HG02840 (cell line): ENCODE results near the gene MS4A4A.
"Not testable (repeated sequence)": the region's sequence is repeated elsewhere in the genome, so short reads cannot be mapped to it uniquely, and the experiment has no call there.

ENCODE experiments used
- ATAC-seq: cut with Tn5 transposase; IDR thresholded peaks from one replicate; pipeline ENCODE4 v1.9.1; 2021; ENCODE audit warnings: mild to moderate bottlenecking, moderate library complexity, moderate number of reproducible peaks; ENCODE audit not compliant: unreplicated experiment, low FRiP score

Gene MS4A4A

DNA sequence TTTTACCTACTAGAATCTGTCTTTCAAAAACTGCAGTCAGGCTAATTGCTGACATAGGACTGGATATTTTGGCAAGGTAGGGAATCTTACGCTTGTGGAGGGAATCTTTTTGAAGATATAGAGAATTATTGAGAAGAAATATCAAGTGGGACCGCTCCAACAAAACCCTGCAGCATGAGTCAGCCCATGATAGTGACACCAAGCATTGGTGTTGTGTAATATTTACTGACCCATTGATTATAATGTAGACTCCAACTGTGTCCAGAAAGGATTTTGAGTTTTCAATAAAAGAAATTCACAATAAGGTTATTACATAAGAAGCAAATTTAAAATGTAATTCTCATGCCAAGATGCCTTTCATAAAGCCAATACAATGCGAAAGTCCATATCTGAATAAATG is 20.7 kb downstream of the MS4A4A start:
- ATAC-seq: no peak

DNA sequence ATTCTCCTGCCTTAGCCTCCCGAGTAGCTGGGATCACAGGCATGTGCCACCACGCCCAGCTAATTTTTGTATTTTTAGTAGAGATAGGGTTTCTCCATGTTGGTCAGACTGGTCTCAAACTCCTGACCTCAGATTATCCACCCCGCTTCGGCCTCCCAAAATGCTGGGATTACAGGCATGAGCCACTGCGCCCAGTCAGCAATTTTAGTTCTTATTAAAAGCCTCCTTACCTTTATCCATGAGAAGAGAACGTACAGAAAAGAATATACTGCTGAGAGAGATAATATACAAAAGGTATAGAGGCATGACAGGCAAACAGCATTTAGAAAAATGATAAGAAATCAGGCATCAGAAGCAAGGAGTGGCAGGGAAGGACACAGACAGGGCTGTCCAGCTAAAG is 21.4 kb downstream of the MS4A4A start:
- ATAC-seq: not testable (repeated sequence)

DNA sequence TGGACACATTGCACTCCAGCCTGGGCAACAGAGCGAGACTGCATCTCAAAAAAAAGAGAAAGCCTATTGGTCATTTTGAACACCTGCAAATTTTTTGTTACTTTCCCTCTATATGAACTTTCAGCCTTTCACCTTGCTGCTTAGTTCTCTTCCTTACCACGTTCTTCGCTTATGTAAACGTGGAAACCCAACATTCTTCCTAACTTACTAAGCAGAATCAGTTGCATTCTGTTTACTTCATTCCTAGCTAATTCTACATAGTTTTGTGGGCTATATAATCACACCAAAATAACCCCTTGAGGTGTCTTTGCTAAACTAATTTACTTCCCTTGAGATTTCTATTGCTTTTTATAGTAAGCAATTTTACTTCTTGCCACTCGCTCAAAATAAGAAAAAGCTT is 23.2 kb downstream of the MS4A4A start:
- ATAC-seq: no peak

DNA sequence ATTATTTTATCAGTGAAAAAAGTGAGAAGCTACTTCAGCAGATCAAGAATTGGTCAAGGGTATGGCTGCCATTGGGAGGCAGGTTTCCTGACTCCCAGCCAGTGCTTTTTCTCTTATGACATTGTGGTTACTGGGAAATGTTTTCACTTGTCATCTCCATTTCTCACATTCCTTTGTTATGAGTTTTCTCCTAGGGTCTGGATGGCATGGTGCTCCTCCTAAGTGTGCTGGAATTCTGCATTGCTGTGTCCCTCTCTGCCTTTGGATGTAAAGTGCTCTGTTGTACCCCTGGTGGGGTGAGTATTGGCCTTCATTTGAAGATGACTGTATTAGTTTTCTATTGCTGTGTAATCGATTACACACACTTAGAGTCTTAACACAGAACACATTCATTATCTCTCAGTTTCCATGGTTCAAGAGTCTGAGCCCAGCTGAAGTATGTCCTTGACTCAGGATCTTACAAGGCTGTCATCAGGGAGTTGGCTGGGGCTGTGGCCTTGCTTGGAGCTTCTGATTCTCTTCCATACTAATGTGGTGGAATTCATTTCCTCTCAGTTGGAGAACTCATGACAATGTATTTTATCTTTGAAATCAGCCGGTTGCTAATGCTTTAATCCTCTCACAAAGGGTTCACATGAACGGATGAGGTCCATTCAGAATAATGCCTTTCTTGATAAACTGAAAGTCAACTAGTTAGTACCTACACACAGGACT is 25.6 kb downstream of the MS4A4A start:
- no peak for ATAC-seq

DNA sequence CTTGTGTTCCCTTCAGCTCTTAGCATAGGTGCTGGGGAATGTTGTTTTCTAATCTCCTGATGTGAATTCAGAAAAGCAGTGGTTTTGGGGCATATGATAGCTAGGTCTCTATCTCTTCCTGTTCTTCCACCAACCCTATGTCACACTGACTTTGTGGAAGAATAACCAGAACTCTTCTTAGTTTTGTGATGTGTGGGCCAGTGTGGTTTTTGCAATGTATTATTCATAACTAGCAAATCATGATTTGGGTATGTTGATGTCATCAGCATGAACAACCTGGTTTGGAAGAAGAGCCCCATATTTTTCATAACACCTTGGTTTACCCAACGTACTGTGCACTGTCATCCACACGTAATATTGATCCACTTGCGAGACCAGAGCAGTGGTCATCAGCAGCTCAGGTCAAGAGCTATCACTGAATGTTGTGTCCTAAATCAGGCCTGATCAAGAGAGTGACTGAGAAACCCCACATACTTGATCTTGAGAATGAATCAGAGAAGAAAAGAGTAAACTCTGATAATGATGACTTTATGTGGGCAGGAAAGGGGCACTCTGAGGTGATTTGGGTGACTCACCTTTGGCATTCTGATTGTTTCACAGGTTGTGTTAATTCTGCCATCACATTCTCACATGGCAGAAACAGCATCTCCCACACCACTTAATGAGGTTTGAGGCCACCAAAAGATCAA is 27.2 kb downstream of the MS4A4A start:
- no peak for ATAC-seq

DNA sequence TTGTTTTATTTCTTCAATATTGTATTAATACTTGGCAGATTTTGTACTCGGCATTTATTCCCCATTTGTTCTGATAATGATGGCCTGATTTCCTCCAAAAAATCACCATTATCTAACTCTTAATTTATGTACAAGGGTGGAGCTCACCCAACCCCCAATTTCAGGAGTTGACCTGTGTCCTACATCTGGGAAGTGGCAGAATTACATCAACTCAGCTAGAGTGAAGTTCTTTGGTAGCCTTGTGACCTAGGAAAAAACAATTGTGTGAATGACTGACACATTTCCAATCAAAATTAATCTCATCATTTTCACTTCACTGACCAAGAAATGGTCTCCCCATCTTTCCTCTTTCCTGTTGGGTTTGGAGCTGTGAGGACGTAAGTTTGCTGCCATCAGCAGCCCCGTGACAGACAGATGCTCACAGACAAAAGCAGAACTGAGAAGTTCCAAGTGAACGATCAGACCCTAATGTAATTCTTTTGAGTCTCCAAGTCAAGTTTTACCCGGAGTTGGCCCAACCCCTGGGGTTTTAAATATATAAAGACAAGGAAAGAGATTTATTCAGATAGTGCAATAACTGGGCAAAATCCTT is 30.0 kb downstream of the MS4A4A start:
- ATAC-seq: no peak

DNA sequence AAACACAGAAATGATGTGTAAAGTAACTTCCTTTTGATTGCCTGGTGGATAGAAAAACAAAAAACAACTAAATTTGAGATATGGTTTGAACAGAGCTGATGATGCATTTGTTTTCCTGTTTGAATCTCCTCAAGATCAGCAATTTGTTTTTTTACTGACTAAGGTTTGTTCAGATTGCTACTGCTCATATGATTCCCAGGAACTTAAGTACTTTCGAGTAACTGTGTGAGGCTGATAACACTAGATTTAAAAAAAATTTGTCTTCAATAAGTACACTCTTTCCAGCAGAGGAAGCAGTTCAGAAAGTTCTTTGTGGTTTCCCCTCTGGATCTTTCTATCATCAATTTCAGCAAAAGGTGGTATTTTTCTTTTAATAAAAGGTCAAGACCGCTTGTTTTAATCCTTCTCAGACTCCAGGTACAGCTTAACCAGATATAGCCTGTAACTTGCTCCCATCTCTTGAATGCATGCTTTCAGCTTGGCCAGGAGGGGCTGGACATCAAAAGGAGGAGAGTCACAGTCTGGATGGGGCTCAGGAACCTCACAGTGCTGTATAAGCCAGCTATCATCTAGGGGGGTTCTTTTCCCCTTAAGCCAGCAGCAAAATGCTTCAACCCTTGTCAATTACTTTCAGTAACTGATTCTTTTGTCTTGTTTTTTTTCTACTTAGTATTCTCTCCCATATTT is 34.3 kb downstream of the MS4A4A start:
- ATAC-seq: no peak

DNA sequence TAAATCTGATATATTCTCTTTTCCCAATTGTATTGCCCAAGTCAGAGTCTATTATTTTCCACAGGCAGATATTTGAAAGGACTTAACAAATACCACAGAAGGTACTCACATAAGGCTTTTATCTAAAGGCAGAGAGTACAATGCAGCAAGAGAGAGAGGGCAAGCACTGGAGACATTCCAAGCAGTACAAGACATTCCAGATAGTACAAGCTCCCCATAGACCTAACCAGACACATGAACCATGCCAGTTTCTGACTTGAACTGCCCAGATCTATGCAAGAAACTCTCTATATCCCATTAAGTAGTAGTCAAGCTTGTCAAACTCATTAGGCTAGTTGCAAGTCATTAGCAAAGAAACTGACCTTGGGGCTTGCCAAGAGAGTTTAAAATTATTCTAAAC is 35.4 kb downstream of the MS4A4A start:
- ATAC-seq: no peak

DNA sequence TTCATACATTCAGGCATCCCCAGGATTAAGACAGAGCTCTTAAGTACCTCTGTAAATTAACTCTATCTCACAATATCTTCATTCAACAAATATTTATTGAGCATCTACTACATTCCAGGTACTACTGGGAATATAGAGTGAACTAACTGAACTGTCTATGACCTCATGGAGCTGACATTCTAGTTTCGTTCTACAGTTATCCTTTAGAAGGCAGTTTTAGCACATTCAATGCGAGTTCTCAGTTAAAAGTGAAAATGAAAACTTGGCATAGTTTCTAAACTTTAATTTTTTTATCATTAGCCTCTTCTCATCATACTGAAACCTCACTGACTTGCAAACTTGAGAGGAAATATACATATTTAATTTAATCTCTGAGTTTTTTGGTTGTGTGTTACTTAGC is 35.9 kb downstream of the MS4A4A start:
- no peak for ATAC-seq

DNA sequence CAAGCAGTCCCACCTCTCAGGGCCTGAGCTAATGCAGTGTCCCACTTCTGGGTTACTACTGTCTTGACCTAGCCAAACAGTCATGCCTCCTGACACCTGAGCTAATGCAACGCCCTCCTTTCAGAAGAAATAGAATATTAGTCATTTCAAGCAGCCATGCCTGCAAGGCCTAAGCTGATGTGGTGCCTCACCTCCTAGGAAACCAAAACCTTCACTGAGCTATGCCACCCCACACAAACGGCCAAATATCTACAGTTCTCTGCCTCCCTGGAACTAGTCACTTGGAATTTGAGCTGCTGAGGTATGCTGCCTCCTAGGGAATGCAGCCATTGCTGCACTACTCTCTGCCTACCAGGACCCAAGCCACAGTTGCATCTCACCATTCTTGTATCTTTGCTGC is 38.3 kb downstream of the MS4A4A start:
- ATAC-seq: no peak

DNA sequence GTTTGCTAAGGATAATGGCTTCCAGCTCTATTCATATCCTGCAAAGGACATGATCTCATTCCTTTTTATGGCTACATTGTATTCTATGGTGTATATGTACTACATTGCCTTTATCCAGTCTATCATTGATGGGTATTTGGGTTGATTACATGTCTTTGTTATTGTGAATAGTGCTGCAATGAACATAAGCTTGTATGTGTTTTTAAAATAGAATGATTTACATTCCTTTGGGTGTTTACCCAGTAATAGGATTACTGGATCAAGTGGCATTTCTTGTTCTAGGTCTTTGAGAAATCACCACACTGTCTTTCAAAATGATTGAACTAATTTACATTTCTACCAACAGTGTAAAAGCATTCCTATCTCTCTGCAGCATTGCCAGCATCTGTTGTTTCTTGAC is 40.6 kb downstream of the MS4A4A start:
- ATAC-seq: no peak

DNA sequence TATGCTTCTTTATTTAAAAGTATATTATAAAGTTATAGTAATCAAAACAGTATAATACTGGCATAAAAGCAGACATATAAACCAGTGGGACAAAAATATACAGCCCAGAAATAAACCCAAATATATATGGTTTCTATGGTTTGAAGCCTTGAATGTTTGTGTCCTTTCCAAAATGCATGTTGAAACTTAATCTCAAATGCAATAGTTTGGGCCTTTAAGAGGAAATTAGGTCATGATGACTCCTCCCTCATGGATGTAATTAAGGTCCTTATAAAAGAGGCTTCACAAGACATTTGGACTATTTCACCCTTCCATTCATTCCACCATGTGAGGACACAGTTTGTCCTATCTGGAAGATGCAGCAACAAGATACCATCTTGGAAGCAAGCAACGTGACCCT is 46.5 kb downstream of the MS4A4A start, which contains the start of gene MS4A6E:
Gene MS4A6E, plus strand, starts transcription at position 301 of the 400 bp plus-strand sequence. CDS start 7,641 bp downstream, outside the sequence.
- ATAC-seq: no peak

DNA sequence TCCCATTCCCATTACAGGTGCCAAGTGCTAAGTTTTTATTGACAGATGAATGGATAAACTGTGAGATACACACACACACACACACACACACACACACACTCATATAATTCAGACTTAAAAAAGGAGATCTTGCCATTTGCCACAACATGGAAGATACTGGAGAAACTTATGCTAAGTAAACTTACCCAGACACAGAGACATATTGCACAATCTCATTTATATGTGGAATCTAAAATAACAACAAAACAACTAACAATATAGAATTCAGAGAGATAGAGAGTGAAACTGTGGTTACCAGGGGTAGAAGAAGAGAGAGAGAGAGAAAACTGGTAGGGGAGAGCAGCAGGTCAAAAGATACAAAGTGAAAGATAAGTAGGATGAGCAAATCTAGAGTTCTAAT is 48.0 kb downstream of the MS4A4A start:
- no peak for ATAC-seq

DNA sequence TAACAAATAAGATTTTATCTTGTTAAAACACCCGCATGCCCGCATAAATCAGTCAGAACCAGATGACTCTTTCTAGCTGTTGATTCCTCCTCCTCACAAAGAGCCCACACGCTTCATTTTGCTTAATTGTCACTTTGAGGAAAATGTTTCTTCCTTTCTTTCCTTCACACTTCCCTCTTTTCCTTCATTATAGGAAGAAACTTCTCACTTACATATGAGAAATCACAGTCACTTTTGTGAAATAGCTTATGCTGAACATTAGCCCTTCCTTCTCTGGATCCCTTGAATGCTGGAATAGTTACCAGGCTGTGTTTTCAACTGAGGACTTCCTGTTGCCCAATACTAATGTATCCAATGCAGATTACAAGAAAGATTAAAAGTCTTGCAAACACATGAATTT is 52.4 kb downstream of the MS4A4A start:
- ATAC-seq: no peak

DNA sequence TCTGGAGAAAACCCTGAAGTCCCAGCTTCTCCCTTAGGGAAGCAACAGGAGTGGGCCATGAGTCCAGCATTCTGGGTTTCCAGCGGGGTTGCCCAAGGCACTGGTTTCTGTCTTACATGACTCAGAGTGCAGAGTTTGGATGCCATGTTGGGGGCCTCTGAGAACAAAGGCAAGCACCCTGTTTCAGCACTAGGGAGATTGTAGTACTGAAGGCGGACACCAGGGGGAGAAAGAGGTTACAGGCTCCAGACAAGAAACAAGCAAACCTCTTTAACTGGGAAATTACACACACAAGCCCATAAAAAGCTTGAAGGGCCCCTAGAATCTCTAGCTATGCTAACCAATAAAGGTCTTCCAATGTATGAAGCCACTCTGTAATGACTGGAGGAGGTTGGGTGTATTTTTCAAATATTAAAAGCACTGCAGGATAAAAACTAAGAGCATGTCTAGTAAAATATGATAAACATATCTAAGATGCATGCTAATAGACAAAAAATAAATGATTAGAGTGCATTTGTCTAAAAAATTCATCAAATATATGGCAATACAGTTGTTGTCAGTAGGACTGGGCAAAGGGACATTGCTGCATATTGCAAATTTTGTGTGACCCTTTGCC is 53.6 kb downstream of the MS4A4A start:
- peak; percentile 64 for ATAC-seq

DNA sequence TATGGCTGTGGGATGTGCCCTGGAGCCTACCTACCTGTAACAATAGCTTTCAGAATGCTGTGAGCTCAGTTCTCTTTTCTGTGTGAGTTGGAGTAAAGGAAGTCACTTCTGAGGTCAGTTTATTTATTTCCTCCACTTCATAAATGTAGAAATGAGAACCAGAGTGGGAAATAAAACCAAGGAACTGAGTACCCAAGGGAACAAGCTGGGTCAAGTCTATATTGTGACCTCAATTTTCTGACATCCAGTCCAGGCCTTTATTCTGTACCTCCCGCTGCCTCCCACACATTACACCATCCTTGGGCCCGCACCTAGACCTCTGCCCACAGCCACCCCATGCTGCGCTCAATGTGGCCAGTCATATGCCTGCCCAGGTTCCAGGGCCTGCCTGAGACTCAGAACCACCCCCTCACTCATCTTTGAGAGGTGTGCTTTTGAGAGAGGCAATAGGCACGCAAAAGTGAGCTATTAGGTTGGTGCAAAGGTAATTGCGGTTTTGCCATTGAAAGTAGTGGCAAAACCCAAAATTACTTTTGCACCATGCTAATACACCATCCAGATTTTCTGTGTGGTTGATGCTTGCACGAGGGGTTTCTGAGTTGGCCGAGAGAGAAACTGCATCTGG is 56.4 kb downstream of the MS4A4A start:
- ATAC-seq: no peak

DNA sequence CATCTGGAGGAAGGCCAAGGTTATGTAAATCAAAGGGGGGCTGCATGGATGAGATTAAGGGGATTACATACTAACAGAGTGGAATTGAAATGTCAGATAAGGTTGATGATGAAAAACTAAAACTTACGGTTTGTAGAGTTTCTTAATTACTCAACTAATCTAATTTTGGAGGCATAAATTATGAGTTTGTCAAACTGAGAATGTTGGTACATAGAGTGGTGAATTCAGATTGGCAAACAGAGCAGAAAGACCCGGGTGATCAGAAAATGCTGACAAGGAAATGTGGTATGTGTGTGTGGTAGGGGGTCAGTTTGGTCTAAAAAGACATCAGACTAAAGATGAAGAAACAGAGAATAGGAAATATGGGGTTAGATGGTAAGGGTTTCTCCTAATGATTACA is 57.6 kb downstream of the MS4A4A start:
- no peak for ATAC-seq

DNA sequence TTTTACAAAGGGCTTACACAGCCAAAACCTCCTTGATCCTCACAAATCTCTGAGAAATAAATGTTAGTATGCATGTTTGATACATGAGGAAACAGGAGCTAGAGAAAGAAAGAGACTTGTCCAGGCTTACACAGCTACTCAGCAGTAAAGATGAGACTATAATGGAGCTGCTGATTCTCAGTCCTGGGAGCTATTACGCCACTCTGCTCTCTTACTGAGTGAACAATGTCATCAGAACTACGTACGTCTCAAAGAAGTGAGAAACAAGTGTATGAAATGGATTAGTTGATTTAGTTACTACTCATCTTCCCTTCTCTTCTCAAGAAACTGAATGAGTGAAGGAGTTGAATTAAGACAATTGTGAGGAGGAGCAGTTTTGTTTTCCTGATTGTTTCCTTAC is 58.9 kb downstream of the MS4A4A start:
- ATAC-seq: no peak

DNA sequence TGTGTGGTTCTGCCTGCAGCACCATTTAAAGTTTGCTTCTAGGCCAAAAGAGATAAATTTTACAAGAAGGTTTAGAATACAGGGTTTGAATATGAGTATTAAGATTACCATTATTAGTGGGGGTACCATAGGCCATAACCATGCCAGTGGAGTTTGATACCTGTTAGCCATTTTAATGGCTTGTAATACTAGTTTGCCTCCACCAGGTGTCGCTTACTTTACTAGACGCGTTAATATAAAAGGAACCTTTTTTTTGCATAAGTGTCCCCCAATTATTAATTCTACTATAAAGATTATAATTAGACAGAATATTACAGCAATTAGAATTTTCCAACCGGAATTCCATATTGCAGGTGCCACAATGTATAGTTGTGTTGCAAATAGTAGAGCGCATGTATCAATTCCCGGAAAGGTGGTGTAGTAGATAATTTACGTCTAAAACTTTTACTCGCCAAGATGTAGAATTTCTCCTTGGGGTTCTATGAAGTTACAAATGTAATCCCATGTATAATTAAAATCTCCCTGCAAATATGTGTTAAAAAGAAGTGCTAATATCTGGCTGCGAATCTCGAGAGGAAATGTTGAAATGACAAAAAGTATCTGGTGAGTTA is 62.7 kb downstream of the MS4A4A start:
- ATAC-seq: no peak

DNA sequence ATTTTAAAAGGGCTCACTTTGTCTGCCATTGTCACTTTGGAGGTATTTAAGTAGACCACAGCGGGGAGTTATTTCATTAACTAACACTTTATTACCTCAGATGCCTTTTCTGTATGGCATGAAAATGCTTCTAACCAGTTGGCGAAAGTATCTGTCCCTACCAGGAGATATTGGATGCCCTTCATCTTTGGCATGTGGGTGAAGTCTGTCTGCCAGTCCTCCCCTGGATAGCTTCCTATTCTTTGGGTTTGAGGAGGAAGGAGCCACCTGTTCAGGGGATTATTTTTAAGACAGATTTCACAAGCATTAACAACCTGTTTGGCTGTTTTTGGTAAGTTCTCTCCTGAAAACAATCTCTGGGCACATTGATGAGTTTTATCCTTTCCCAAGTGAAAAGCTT is 63.7 kb downstream of the MS4A4A start:
- no peak for ATAC-seq
